ENCODE data around the gene RTN4IP1.

DNA sequence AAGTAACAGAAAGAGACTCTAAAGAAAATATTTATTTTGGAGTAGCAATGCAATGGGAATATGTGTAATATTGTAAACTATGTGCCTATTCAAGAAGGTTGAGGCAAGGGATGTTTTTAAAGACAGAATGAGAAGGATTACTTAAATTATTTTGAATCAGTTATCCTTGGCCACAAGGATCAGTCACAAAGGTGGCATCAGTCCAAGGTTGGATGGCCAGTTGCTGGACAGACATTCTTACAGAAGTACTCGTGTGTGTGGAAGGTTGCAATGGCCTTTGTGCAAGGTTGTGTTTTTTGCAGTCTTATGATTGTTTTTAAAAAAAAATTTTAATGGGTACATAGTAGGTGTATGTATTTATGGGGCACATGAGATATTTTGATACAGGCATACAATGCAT lies 2.0 kb upstream of the RTN4IP1 start:
- TF ChIP-seq, protein P1, sequence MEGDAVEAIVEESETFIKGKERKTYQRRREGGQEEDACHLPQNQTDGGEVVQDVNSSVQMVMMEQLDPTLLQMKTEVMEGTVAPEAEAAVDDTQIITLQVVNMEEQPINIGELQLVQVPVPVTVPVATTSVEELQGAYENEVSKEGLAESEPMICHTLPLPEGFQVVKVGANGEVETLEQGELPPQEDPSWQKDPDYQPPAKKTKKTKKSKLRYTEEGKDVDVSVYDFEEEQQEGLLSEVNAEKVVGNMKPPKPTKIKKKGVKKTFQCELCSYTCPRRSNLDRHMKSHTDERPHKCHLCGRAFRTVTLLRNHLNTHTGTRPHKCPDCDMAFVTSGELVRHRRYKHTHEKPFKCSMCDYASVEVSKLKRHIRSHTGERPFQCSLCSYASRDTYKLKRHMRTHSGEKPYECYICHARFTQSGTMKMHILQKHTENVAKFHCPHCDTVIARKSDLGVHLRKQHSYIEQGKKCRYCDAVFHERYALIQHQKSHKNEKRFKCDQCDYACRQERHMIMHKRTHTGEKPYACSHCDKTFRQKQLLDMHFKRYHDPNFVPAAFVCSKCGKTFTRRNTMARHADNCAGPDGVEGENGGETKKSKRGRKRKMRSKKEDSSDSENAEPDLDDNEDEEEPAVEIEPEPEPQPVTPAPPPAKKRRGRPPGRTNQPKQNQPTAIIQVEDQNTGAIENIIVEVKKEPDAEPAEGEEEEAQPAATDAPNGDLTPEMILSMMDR (IDR thresholded peaks at IDR 0.05), result no peak
- TF ChIP-seq, protein P2, sequence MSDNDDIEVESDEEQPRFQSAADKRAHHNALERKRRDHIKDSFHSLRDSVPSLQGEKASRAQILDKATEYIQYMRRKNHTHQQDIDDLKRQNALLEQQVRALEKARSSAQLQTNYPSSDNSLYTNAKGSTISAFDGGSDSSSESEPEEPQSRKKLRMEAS (IDR thresholded peaks at IDR 0.05; ENCODE audit: low read depth), result no peak
- TF ChIP-seq, protein P3, sequence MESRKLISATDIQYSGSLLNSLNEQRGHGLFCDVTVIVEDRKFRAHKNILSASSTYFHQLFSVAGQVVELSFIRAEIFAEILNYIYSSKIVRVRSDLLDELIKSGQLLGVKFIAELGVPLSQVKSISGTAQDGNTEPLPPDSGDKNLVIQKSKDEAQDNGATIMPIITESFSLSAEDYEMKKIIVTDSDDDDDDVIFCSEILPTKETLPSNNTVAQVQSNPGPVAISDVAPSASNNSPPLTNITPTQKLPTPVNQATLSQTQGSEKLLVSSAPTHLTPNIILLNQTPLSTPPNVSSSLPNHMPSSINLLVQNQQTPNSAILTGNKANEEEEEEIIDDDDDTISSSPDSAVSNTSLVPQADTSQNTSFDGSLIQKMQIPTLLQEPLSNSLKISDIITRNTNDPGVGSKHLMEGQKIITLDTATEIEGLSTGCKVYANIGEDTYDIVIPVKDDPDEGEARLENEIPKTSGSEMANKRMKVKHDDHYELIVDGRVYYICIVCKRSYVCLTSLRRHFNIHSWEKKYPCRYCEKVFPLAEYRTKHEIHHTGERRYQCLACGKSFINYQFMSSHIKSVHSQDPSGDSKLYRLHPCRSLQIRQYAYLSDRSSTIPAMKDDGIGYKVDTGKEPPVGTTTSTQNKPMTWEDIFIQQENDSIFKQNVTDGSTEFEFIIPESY (IDR thresholded peaks at IDR 0.05; ENCODE audit: borderline replicate concordance, low read depth), result no peak
- no peak for TF ChIP-seq FOXJ3 (CRISPR knock-in tag; IDR thresholded peaks at IDR 0.05)
- TF ChIP-seq, protein P4, sequence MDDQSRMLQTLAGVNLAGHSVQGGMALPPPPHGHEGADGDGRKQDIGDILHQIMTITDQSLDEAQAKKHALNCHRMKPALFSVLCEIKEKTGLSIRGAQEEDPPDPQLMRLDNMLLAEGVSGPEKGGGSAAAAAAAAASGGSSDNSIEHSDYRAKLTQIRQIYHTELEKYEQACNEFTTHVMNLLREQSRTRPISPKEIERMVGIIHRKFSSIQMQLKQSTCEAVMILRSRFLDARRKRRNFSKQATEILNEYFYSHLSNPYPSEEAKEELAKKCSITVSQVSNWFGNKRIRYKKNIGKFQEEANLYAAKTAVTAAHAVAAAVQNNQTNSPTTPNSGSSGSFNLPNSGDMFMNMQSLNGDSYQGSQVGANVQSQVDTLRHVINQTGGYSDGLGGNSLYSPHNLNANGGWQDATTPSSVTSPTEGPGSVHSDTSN (IDR thresholded peaks at IDR 0.05), result no peak

Data from SK-N-SH (cell line).